ENCODE data around the gene C1QL4. TPM values are rescaled to one million over a fixed set of nuclear protein-coding genes. Genes with fewer than 3 reads are reported as not detected.
"Not testable (repeated sequence)": the region's sequence is repeated elsewhere in the genome, so short reads cannot be mapped to it uniquely, and the experiment has no call there.

C1QL4 gene
- total RNA-seq, 1 experiment from 2014 or later, result not detected

- intact Hi-C loops (cut with micrococcal nuclease; ENCODE audit: unreplicated experiment), result no loop called here
- no peaks in the 10 kb centered on the region for H3K9me3 Mint-ChIP-seq (ENCODE audit: low read depth, unreplicated experiment)
- CTCF ChIA-PET, result interaction anchor here (0.8 to 1.7 kb wide), 6 partner anchors 9 to 419 kb away, joined by 4 to 15 read pairs (median 8); partner anchors contain the start of genes TMBIM6 and TUBA1C
- peak overlapping the region; percentile 81 for H3K27ac Mint-ChIP-seq (ENCODE audit: unreplicated experiment)
- no peak for DNase-seq
- no peaks in the 10 kb centered on the region for H3K4me1 Mint-ChIP-seq (ENCODE audit: low read depth, unreplicated experiment)
- H3K4me3 Mint-ChIP-seq (ENCODE audit: low read depth, unreplicated experiment), result peak overlapping the region; percentile 97
- TSS peak; percentile 97 for BruUV-seq (replicated peaks)
- peaks cover 29% of the 10 kb centered on the region for H3K36me3 Mint-ChIP-seq (ENCODE audit: insufficient read depth, unreplicated experiment)
- TF ChIP-seq CTCF (IDR thresholded peaks at IDR 0.05; ENCODE audit: unreplicated experiment), result no peak
- no peaks in the 10 kb centered on the region for H3K27me3 Mint-ChIP-seq (ENCODE audit: unreplicated experiment)
Measured at GRCh38 chr12:49322367-49322707, 14.7 kb downstream of the C1QL4 start.

DNA sequence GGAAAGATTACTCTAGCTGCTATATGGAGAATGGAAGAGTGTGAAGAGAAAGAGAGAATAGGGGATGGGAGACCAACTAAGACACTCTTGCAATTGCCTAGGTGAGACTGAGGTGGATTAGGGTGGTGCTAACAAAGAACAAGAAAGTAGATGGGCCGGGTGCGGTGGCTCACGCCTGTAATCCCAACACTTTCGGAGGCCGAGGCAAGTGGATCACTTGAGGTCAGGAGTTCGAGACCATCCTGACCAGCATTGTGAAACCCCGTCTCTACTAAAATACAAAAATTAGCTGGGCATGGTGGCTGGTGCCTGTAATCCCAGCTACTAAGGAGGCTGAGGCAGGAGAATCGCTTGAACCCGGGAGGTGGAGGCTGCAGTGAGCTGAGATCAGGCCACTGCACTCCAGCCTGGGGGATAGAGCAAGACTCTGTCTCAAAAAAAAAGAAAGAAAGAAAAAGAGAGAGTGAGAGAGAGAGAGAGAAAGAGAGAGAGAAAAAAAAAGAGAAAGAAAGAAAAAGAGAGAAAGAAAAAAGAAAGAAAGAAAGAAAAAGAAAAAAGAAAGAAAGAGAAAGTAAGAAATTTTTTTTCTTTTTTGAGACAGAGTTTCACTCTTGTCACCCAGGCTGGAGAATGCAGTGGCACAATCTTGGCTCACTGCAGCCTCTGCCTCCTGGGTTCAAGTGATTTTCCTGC, 16.4 kb downstream of the C1QL4 start:
- BruUV-seq (replicated peaks); H3K4me1 Mint-ChIP-seq (ENCODE audit: low read depth, unreplicated experiment); H3K27ac Mint-ChIP-seq (ENCODE audit: unreplicated experiment); H3K4me3 Mint-ChIP-seq (ENCODE audit: low read depth, unreplicated experiment); intact Hi-C loops (cut with micrococcal nuclease; ENCODE audit: unreplicated experiment); DNase-seq; CTCF ChIA-PET; H3K9me3 Mint-ChIP-seq (ENCODE audit: low read depth, unreplicated experiment); H3K27me3 Mint-ChIP-seq (ENCODE audit: unreplicated experiment): not testable (repeated sequence)
- H3K36me3 Mint-ChIP-seq (ENCODE audit: insufficient read depth, unreplicated experiment), result peaks cover 24% of the 10 kb centered on the region

DNA sequence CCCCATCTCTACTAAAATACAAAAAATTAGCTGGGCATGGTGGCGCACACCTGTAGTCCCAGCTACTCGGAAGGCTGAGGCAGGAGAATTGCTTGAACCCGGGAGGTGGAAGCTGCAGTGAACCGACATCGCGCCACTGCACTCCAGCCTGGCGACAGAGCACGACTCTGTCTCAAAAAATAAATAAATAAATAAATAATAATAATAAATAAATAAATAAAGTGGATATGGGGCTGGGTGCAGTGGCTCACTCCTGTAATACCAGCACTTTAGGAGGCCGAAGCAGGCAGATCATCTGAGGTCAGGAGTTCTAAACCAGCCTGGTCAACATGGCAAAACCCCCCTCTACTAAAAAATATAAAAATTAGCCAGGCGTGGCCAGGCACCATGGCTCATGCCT, 19.9 kb downstream of the C1QL4 start:
- H3K9me3 Mint-ChIP-seq (ENCODE audit: low read depth, unreplicated experiment); H3K27ac Mint-ChIP-seq (ENCODE audit: unreplicated experiment); H3K4me1 Mint-ChIP-seq (ENCODE audit: low read depth, unreplicated experiment); intact Hi-C loops (cut with micrococcal nuclease; ENCODE audit: unreplicated experiment); BruUV-seq (replicated peaks); H3K4me3 Mint-ChIP-seq (ENCODE audit: low read depth, unreplicated experiment); H3K36me3 Mint-ChIP-seq (ENCODE audit: insufficient read depth, unreplicated experiment); H3K27me3 Mint-ChIP-seq (ENCODE audit: unreplicated experiment); CTCF ChIA-PET; DNase-seq: not testable (repeated sequence)

DNA sequence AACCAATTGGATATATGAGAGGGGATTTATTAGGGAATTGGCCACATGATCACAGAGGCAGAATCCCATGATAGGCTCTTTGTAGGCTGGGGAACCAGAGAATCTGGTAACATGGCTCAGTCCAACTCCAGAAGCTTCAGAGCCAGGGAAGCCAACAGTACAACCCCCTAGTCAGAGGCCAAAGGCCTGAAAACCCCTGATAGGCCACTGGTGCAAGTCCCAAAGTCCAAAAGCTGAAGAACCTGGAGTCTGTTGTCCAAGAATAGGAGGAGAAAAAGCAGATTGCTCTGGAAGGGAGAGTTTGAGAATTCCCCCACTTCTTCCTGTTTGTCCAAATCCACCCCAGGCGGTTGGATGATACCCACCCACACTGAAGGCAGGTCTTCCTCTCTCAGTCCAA, 22.2 kb downstream of the C1QL4 start:
- H3K36me3 Mint-ChIP-seq (ENCODE audit: insufficient read depth, unreplicated experiment), result no peaks in the 10 kb centered on the region
- peak overlapping the region; percentile 37 for H3K27ac Mint-ChIP-seq (ENCODE audit: unreplicated experiment)
- intact Hi-C loops (cut with micrococcal nuclease; ENCODE audit: unreplicated experiment), result no loop called here
- CTCF ChIA-PET, result no interaction called here
- no peaks in the 10 kb centered on the region for H3K27me3 Mint-ChIP-seq (ENCODE audit: unreplicated experiment)
- DNase-seq, result no peak
- no peak for TF ChIP-seq CTCF (IDR thresholded peaks at IDR 0.05; ENCODE audit: unreplicated experiment)
- no TSS peak for BruUV-seq (replicated peaks)
- no peak overlapping the region for H3K4me3 Mint-ChIP-seq (ENCODE audit: low read depth, unreplicated experiment)
- H3K9me3 Mint-ChIP-seq (ENCODE audit: low read depth, unreplicated experiment), result no peaks in the 10 kb centered on the region
- no peaks in the 10 kb centered on the region for H3K4me1 Mint-ChIP-seq (ENCODE audit: low read depth, unreplicated experiment)

GRCh38 chr12:49310451-49311000, 26.5 kb downstream of the C1QL4 start:
- intact Hi-C loops (cut with micrococcal nuclease; ENCODE audit: unreplicated experiment); H3K9me3 Mint-ChIP-seq (ENCODE audit: low read depth, unreplicated experiment); H3K27ac Mint-ChIP-seq (ENCODE audit: unreplicated experiment); H3K4me3 Mint-ChIP-seq (ENCODE audit: low read depth, unreplicated experiment); CTCF ChIA-PET; H3K4me1 Mint-ChIP-seq (ENCODE audit: low read depth, unreplicated experiment); BruUV-seq (replicated peaks); H3K36me3 Mint-ChIP-seq (ENCODE audit: insufficient read depth, unreplicated experiment); DNase-seq: not testable (repeated sequence)
- H3K27me3 Mint-ChIP-seq (ENCODE audit: unreplicated experiment), result peaks cover 25% of the 10 kb centered on the region

DNA sequence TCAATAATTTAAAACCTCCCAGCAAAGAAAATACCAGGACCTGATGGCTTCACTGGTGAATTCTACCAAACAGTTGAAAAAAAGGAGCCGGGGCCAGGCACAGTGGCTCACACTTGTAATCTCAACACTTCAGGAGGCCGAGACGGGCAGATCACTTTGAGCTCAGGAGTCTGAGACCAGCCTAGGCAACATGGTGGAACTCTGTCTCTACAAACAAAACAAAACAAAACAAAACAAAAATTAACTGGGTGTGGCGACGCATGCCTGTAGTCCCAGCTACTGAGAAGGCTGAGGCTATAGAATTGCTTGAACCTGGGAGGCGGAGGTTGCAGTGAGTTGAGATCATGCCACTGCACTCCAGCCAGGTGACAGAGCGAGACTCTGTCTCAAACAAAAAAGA, 27.6 kb downstream of the C1QL4 start:
- DNase-seq, result no peak
- no peak for TF ChIP-seq CTCF (IDR thresholded peaks at IDR 0.05; ENCODE audit: unreplicated experiment)
- Mint-ChIP-seq H3K36me3 (ENCODE audit: insufficient read depth, unreplicated experiment) (no peaks in the 10 kb centered on the region), H3K4me1 (ENCODE audit: low read depth, unreplicated experiment) (no peaks in the 10 kb centered on the region), H3K9me3 (ENCODE audit: low read depth, unreplicated experiment) (peaks cover 2% of the 10 kb centered on the region), H3K27me3 (ENCODE audit: unreplicated experiment) (peaks cover 36% of the 10 kb centered on the region), H3K27ac (ENCODE audit: unreplicated experiment) (peak overlapping the region; percentile 42), H3K4me3 (ENCODE audit: low read depth, unreplicated experiment) (no peak overlapping the region)
- intact Hi-C loops (cut with micrococcal nuclease; ENCODE audit: unreplicated experiment), result no loop called here
- BruUV-seq (replicated peaks), result no TSS peak
- CTCF ChIA-PET, result no interaction called here

Measured in Calu3 (cell line).